HEK293 (cell line): ENCODE results near the gene CUEDC1.

Experiments used
- CTCF ChIA-PET: fragments of 350-600 bp; formaldehyde crosslinking; extraction: SDS; loops from one replicate; lab custom pipeline; 2021; ENCODE audit warnings: antibody characterized with exemption; lab: Yijun Ruan, JAX
- POLR2A ChIA-PET: fragments of 300-600 bp; formaldehyde crosslinking; extraction: SDS; loops from one replicate; lab custom pipeline; 2020; ENCODE audit warnings: antibody characterized with exemption, inconsistent platforms; lab: Yijun Ruan, JAX
- H3K27ac ChIP-seq: fragments of 200-500 bp; sonication (Bioruptor generic); 2 replicates; pipeline ENCODE4 v1.5.1; 2014; ENCODE audit warnings: low read depth, low read length, control low read depth, inconsistent platforms; ENCODE audit errors: extremely low read depth
- H3K36me3 ChIP-seq, 2 experiments: fragments of 200-500 bp in 1 of 2; sonication (Bioruptor generic) in 1 of 2; 1 replicate in 1 of 2; 2 replicates in 1 of 2; pipeline ENCODE4 v1.5.1; 2014 to 2017; ENCODE audit warnings: inconsistent platforms in 2 of 2, low read length in 2 of 2; ENCODE audit not compliant: control insufficient read depth in 2 of 2, insufficient read depth in 1 of 2
- H3K4me1 ChIP-seq: fragments of 200-500 bp; sonication (Bioruptor generic); 2 replicates; pipeline ENCODE4 v1.5.1; 2014; ENCODE audit warnings: mild to moderate bottlenecking, low read length, inconsistent platforms; ENCODE audit not compliant: control insufficient read depth, insufficient read depth
- H3K4me3 ChIP-seq: 2 replicates; pipeline ENCODE4 v1.5.1; 2011; ENCODE audit warnings: low read depth, mild to moderate bottlenecking, control low read depth, low read length, moderate library complexity
- H3K9me3 ChIP-seq: fragments of 200-500 bp; sonication (Bioruptor generic); 2 replicates; pipeline ENCODE4 v1.5.1; 2014; ENCODE audit warnings: low read depth, low read length, inconsistent platforms; ENCODE audit not compliant: control insufficient read depth, insufficient read depth
- FEZF1 ChIP-seq: fragments of 450-650 bp; formaldehyde crosslinking; IDR thresholded peaks from 2 replicates; pipeline ENCODE4 v1.5.1; 2016; ENCODE audit warnings: missing biosample characterization, missing genetic modification characterization
- GLIS1 ChIP-seq: fragments of 450-650 bp; formaldehyde crosslinking; IDR thresholded peaks from 2 replicates; pipeline ENCODE4 v1.5.1; 2016; ENCODE audit warnings: missing biosample characterization, missing genetic modification characterization
- GLIS2 ChIP-seq: fragments of 450-650 bp; formaldehyde crosslinking; IDR thresholded peaks from 2 replicates; pipeline ENCODE4 v1.5.1; 2016; ENCODE audit warnings: missing biosample characterization, missing genetic modification characterization
- KLF16 ChIP-seq: fragments of 450-650 bp; formaldehyde crosslinking; IDR thresholded peaks from 2 replicates; pipeline ENCODE4 v1.5.1; 2017; ENCODE audit warnings: missing biosample characterization, missing genetic modification characterization
- KLF9 ChIP-seq: fragments of 450-650 bp; formaldehyde crosslinking; IDR thresholded peaks from 2 replicates; pipeline ENCODE4 v1.5.1; 2016; ENCODE audit warnings: missing biosample characterization, missing genetic modification characterization, low read depth
- MYNN ChIP-seq: fragments of 450-650 bp; formaldehyde crosslinking; IDR thresholded peaks from 2 replicates; pipeline ENCODE4 v1.5.1; 2016; ENCODE audit warnings: missing biosample characterization, missing genetic modification characterization, borderline replicate concordance
- MZF1 ChIP-seq: fragments of 450-650 bp; formaldehyde crosslinking; IDR thresholded peaks from 2 replicates; pipeline ENCODE4 v1.5.1; 2017; ENCODE audit warnings: missing biosample characterization, missing genetic modification characterization, borderline replicate concordance
- ZIC2 ChIP-seq: fragments of 450-650 bp; formaldehyde crosslinking; IDR thresholded peaks from 2 replicates; pipeline ENCODE4 v1.5.1; 2016; ENCODE audit warnings: missing biosample characterization, missing genetic modification characterization
- ZNF174 ChIP-seq: fragments of 450-650 bp; formaldehyde crosslinking; IDR thresholded peaks from 2 replicates; pipeline ENCODE4 v1.5.0; 2017; ENCODE audit warnings: missing biosample characterization, mild to moderate bottlenecking, missing genetic modification characterization
- ZNF214 ChIP-seq: fragments of 450-650 bp; formaldehyde crosslinking; IDR thresholded peaks from 2 replicates; pipeline ENCODE4 v1.5.1; 2017; ENCODE audit warnings: missing biosample characterization, mild to moderate bottlenecking, missing genetic modification characterization, borderline replicate concordance
- ZNF292 ChIP-seq: fragments of 450-650 bp; formaldehyde crosslinking; IDR thresholded peaks from 2 replicates; pipeline ENCODE4 v1.5.1; 2016; ENCODE audit warnings: low read depth, missing biosample characterization, missing genetic modification characterization, borderline replicate concordance
- ZNF350 ChIP-seq: fragments of 450-650 bp; formaldehyde crosslinking; IDR thresholded peaks from 2 replicates; pipeline ENCODE4 v1.5.0; 2017; ENCODE audit warnings: missing biosample characterization, mild to moderate bottlenecking, missing genetic modification characterization
- ZNF530 ChIP-seq: fragments of 450-650 bp; formaldehyde crosslinking; IDR thresholded peaks from 2 replicates; pipeline ENCODE4 v1.5.1; 2016; ENCODE audit warnings: low read depth, missing biosample characterization, missing genetic modification characterization
- ZNF571 ChIP-seq: fragments of 450-650 bp; formaldehyde crosslinking; IDR thresholded peaks from 2 replicates; pipeline ENCODE4 v1.5.0; 2017; ENCODE audit warnings: missing biosample characterization, missing genetic modification characterization
- ZNF621 ChIP-seq: fragments of 450-650 bp; formaldehyde crosslinking; IDR thresholded peaks from 2 replicates; pipeline ENCODE4 v1.5.1; 2017; ENCODE audit warnings: missing biosample characterization, missing genetic modification characterization
- ZNF777 ChIP-seq: fragments of 450-650 bp; formaldehyde crosslinking; IDR thresholded peaks from 2 replicates; pipeline ENCODE4 v1.5.1; 2017; ENCODE audit warnings: missing biosample characterization, missing genetic modification characterization, borderline replicate concordance
- ZNF791 ChIP-seq: fragments of 450-650 bp; formaldehyde crosslinking; IDR thresholded peaks from 2 replicates; pipeline ENCODE4 v1.5.1; 2016; ENCODE audit warnings: missing biosample characterization, missing genetic modification characterization
- ZNF830 ChIP-seq: fragments of 450-650 bp; IDR thresholded peaks from 2 replicates; pipeline ENCODE4 v1.5.0; 2018; ENCODE audit warnings: missing biosample characterization, missing genetic modification characterization, low read depth, mild to moderate bottlenecking, moderate library complexity
- ZSCAN23 ChIP-seq: fragments of 450-650 bp; formaldehyde crosslinking; IDR thresholded peaks from 2 replicates; pipeline ENCODE4 v1.5.1; 2016; ENCODE audit warnings: missing biosample characterization, missing genetic modification characterization
- ZSCAN30 ChIP-seq: fragments of 450-650 bp; IDR thresholded peaks from 2 replicates; pipeline ENCODE4 v1.5.1; 2018; ENCODE audit warnings: missing biosample characterization, mild to moderate bottlenecking, missing genetic modification characterization, moderate library complexity
- TF ChIP-seq, protein P1 (sequence below): fragments of 450-650 bp; formaldehyde crosslinking; IDR thresholded peaks from 2 replicates; pipeline ENCODE4 v1.5.1; 2016; ENCODE audit warnings: missing biosample characterization, missing genetic modification characterization
- TF ChIP-seq, protein P2 (sequence below): fragments of 450-650 bp; formaldehyde crosslinking; IDR thresholded peaks from 2 replicates; pipeline ENCODE4; 2016; ENCODE audit warnings: missing biosample characterization, missing genetic modification characterization
- TF ChIP-seq, protein P3 (sequence below): fragments of 450-650 bp; formaldehyde crosslinking; IDR thresholded peaks from 2 replicates; pipeline ENCODE4 v1.5.1; 2016; ENCODE audit warnings: missing biosample characterization, missing genetic modification characterization

CUEDC1 gene

GRCh38 chr17:57885148-57885915, 69.9 kb downstream of the CUEDC1 start (continued):
- TF ChIP-seq ZSCAN30 (tag by site-specific recombination), result no peak
- TF ChIP-seq, protein P1, sequence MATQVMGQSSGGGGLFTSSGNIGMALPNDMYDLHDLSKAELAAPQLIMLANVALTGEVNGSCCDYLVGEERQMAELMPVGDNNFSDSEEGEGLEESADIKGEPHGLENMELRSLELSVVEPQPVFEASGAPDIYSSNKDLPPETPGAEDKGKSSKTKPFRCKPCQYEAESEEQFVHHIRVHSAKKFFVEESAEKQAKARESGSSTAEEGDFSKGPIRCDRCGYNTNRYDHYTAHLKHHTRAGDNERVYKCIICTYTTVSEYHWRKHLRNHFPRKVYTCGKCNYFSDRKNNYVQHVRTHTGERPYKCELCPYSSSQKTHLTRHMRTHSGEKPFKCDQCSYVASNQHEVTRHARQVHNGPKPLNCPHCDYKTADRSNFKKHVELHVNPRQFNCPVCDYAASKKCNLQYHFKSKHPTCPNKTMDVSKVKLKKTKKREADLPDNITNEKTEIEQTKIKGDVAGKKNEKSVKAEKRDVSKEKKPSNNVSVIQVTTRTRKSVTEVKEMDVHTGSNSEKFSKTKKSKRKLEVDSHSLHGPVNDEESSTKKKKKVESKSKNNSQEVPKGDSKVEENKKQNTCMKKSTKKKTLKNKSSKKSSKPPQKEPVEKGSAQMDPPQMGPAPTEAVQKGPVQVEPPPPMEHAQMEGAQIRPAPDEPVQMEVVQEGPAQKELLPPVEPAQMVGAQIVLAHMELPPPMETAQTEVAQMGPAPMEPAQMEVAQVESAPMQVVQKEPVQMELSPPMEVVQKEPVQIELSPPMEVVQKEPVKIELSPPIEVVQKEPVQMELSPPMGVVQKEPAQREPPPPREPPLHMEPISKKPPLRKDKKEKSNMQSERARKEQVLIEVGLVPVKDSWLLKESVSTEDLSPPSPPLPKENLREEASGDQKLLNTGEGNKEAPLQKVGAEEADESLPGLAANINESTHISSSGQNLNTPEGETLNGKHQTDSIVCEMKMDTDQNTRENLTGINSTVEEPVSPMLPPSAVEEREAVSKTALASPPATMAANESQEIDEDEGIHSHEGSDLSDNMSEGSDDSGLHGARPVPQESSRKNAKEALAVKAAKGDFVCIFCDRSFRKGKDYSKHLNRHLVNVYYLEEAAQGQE (tag by site-specific recombination), result no peak
- TF ChIP-seq ZNF777, result no peak
- TF ChIP-seq, protein P2, sequence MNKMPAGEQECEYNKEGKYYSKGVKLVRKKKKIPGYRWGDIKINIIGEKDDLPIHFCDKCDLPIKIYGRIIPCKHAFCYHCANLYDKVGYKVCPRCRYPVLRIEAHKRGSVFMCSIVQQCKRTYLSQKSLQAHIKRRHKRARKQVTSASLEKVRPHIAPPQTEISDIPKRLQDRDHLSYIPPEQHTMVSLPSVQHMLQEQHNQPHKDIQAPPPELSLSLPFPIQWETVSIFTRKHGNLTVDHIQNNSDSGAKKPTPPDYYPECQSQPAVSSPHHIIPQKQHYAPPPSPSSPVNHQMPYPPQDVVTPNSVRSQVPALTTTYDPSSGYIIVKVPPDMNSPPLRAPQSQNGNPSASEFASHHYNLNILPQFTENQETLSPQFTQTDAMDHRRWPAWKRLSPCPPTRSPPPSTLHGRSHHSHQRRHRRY, result no peak

DNA sequence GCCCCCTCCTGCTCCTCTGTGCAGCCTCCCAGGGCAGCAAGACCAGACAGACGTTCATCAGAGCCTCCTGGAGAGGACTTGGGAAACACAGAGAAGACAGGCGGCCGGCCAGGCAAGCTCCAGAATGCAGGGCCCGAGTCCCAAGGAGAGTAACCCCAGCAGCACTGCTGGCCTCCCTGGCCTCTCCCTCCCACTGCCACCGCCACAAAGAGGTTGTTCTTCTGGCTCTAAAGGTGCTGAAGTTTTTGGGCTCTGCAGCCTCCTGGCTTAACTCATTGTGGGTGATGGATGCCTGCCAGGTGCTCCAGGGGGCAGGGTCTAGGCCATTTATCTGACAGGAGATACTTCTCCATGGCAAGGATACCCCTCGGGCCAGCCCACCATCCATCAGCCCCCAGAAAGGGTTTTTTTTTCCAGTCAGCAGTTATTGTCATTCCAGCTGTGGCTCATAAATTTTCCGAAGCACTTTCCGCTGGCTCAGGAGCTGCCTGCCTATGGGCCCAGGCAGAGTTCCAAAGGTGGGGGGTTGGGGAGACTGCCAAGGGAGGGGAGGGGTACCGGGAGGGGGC, 73.3 kb downstream of the CUEDC1 start:
- Histone ChIP-seq H3K4me1 (peaks cover 3% of the 10 kb centered on the region; the same call in 1 of the 2 replicates), H3K36me3 (peaks cover 0 to 30% of the 10 kb centered on the region in 2 experiments; a peak in 2 of 3 replicates), H3K9me3 (no peaks in the 10 kb centered on the region), H3K4me3 (no peak overlapping the region), H3K27ac (no peak overlapping the region)
- POLR2A ChIA-PET, result interaction anchor here (0.7 to 1.2 kb wide), 2 partner anchors 10 to 17 kb away, joined by 3 to 5 read pairs; no protein-coding TSS in a partner anchor
- TF ChIP-seq FEZF1 (tag by site-specific recombination), result no peak
- 0 out of 2 replicates have a peak, but pooled peaks have one; percentile 36 for TF ChIP-seq GLIS2 (tag by site-specific recombination)
- TF ChIP-seq ZIC2, result peak; percentile 52
- no peak for TF ChIP-seq KLF9
- TF ChIP-seq, protein P3, sequence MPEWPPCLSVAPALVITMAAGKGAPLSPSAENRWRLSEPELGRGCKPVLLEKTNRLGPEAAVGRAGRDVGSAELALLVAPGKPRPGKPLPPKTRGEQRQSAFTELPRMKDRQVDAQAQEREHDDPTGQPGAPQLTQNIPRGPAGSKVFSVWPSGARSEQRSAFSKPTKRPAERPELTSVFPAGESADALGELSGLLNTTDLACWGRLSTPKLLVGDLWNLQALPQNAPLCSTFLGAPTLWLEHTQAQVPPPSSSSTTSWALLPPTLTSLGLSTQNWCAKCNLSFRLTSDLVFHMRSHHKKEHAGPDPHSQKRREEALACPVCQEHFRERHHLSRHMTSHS, result no peak
- TF ChIP-seq GLIS1 (tag by site-specific recombination), result peak; percentile 97
- CTCF ChIA-PET, result interaction anchor here (0.7 to 1.7 kb wide), 3 partner anchors 10 to 118 kb away, joined by 3 to 6 read pairs (median 3); no protein-coding TSS in a partner anchor

DNA sequence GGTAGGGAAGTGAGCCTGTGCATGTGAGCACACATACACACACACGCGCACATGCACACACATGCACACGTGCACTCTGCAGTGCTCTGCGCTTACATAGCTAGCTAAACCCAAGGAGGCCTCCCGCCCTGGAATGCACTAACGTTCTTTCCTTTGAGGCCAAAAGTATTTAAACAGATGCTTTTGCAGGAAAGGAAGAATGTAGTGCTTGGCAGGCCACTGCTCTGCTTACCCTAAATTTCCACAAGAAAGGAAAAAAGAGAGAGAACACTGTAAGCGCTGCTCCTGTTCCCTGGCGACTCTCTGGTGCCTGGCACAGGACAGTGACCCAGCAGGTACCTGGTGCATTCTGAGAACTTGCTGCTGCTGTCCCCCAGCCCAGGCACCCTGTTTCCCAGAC, 74.1 kb downstream of the CUEDC1 start:
- Histone ChIP-seq H3K36me3 (peaks cover 0 to 36% of the 10 kb centered on the region in 2 experiments; a peak in 2 of 3 replicates), H3K27ac (no peak overlapping the region), H3K9me3 (no peaks in the 10 kb centered on the region), H3K4me3 (no peak overlapping the region), H3K4me1 (peaks cover 3% of the 10 kb centered on the region)
- POLR2A ChIA-PET, result no interaction called here
- CTCF ChIA-PET, result interaction anchor here (1.7 kb wide), 1 partner anchor 119 kb away, joined by 6 read pairs; no protein-coding TSS in a partner anchor
- TF ChIP-seq ZNF214 (tag by site-specific recombination) (no peak), MYNN (tag by site-specific recombination) (no peak), ZSCAN30 (tag by site-specific recombination) (no peak), ZNF791 (no peak), ZNF292 (tag by site-specific recombination) (no peak), MZF1 (tag by site-specific recombination) (no peak), ZNF830 (no peak), KLF16 (tag by site-specific recombination) (no peak), ZIC2 (no peak), ZNF350 (tag by site-specific recombination) (no peak), ZSCAN23 (no peak), ZNF530 (tag by site-specific recombination) (no peak), ZNF571 (tag by site-specific recombination) (no peak), ZNF621 (no peak), ZNF174 (tag by site-specific recombination) (no peak)
